NCI-H1694 treated with DMSO at 0.1 percent for 48 hours (cell line): ENCODE measurements around the gene DYSF.

Experiments used
- DNase-seq: peaks from one replicate; lab custom pipeline; 2025; lab: John Stamatoyannopoulos, UW

DYSF gene

DNA sequence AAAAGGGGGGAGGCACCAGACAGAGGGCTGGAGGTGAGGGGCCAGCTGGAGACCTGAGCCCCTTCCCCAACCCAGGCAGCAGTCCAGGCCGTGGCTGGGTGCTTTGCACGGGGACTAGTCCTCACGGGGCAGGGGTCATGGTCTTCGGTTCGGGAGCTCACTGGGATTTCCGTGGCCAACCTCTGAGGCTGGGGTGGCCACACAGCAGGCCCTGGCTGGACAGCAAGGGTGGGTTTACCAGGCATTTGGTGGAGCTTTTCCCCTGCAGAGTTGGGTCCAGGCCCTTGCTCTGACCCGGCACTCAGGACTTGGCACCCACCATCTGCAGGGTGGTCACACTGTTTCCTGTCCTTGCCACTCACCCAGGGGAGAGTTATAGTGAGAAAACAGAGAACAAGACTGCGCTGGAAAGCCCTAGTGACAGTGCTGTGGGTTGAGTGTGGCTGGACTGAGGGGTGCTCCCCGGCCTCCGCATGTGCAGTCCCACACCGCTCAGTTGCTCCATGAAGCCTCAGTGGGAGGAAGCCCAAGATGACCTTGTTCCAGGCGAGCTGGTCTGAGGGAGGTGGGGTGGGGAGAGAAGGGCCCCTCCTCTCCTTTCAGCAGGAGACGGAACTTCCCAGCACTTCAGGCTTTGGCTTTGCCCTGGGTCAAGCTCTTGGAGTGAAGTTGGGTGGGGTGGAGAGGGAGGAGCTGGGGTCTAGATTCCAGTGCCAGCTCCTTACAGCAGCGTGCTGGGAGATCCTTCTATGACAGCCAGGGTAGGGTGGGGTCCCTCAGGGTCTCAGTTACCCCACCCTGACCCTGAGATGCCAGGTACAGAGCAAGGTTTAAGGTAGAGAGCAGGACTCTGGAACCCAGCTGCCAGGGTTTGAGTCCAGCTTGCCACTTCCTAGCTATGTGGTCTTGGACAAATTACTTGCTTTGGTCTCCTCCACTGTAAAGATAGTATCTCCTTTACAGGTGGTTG lies 219.8 kb downstream of the DYSF start:
- no peak for DNase-seq

- no peak for DNase-seq
Observed at GRCh38 chr2:71674158-71674851, 220.9 kb downstream of the DYSF start.

DNA sequence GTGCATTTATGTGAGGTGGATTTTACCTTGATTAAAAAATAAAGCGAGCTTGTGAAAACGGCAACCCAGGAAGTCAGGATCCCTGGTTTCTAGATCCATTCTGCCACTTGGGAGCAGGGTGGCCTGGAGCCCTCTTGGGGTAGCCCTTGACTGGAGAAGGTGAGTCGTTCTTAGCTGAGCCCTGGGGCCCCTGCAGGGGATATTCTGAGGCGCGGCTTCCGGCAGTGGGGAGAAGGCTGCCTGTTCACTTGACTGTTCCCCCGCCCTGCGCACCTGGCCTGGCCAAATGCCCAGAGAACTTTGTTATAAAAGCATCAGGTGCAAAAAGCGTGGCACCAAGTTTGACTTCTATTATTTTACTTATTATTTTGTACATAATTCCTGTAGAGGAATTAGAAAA lies 221.9 kb downstream of the DYSF start:
- no peak for DNase-seq

GRCh38 chr2:71678874-71679273 lies 225.5 kb downstream of the DYSF start:
- no peak for DNase-seq

DNA sequence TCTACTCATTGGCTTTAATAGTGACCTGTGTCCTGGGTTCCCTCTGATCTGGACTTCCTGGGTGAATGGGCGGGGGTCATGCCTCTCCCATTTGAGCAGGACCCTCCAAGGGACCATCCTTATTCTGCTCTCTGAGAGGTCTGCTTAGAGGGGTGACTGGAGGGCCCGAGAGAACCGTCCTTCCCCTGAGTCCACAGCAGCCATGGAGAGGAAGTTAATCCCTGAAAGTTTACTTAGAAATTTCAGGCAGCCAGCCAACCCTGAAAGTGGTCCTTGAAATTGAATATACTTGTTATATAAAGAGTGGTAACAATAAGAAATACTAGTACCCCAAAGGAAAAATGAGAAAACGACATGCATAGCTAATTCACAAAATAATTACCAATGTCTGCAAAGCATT lies 226.1 kb downstream of the DYSF start:
- no peak for DNase-seq

- no peak for DNase-seq
Observed at GRCh38 chr2:71680925-71681324, 227.6 kb downstream of the DYSF start.

- DNase-seq = no peak
Observed at GRCh38 chr2:71681626-71682025, 228.3 kb downstream of the DYSF start.

DNA sequence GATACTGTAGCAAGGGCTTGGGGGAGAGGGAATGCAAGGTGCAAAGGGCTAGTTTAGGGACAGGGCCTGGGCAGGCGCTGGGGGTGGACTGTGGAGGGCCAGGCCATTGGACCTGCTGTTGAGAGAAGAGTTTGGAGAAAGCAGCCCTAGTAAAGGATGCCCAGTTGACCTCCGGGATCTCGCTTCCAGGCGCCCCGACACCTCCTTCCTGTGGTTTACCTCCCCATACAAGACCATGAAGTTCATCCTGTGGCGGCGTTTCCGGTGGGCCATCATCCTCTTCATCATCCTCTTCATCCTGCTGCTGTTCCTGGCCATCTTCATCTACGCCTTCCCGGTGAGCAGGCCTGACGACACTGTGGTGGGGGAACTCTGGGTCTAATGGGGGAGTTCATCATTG lies 229.0 kb downstream of the DYSF start:
- DNase-seq = no peak

- no peak for DNase-seq
Observed at GRCh38 chr2:71683070-71683469, 229.7 kb downstream of the DYSF start.

- no peak for DNase-seq
Observed at GRCh38 chr2:71683666-71684065, 230.3 kb downstream of the DYSF start.

GRCh38 chr2:71684226-71685072 lies 231.1 kb downstream of the DYSF start:
- DNase-seq = no peak

DNA sequence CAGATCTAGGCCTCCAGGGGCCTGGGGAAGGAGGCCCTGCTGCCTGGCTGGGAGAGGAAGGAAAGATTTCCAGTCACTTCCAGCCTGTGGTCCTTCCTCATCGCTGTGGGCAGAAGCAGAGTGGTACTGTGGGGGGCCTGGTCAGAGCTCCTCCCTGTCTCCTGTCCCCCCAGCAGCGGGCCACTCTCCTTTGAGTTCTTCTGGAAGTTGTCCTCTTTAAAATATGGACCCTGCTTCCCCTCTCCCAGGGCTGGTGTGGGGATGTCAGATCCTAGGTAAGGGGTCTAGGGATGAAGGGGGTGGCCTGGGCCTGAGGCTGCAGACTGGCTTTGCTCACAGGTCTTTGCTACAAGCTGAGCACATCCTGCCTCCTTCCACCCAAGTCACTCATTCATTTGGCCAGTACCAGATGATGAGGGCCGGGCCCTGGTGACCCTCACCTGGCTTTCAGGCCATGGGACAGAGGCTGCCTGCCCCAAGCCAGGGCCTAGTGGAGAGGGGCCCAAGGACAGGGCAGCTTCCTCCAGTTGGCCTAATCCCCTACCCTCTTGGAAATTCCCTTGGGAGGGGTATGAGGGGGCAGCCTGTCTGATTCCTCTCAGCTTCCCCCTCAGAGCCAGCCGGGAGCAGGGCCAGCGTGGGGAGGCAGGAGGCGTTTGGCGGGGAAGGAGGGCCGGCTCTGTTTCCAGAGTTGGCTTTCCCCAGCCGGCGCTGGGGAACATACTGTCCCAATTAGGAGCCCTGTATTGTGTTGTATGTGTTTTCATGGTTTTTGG lies 231.9 kb downstream of the DYSF start:
- DNase-seq = no peak

DNA sequence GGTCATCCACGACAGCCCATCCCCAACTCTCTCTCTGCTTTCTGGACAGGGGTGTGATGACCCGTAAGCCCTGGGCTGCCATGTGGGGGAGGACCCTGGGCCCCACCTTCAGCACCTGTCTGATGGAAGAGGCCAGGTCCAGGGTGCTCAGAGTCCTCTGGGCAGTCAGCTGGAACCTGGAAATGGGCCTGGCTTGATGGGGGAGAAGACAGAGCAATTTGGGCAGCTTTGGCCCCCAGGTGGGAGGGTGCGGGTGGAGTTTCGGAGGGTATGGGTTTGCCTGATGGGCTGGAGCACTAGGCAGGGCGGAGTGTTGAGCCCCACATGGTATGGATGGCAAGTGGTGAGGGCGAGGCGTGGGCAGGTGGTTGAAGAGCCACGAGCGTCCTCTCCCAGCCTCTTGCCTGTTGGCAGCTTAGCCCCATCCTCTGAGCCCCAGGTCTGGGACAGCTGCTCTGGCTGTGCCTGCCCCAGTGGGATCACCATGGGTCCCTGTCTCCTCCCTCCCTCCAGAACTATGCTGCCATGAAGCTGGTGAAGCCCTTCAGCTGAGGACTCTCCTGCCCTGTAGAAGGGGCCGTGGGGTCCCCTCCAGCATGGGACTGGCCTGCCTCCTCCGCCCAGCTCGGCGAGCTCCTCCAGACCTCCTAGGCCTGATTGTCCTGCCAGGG lies 232.7 kb downstream of the DYSF start:
- DNase-seq = no peak

DNA sequence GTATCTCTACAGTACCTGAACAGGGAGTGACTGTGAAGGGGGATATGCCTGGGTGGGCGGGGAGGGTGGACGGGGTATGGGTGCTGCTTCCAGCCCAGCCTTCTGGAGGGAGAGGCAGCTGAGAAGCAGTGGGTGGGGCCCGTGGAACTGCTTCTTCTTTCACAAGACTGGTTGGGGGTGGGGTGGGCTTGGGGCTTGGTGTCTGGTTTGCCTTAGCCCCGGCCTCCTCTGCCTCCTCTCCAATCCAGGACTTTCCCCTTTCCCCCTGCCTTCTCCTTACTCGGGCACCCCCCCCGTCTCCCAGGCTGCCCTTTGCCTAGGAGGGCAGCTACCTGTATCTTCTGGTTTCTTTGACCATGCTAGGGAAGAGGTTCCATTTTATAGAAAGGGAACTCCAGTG lies 233.4 kb downstream of the DYSF start:
- DNase-seq = no peak

DNA sequence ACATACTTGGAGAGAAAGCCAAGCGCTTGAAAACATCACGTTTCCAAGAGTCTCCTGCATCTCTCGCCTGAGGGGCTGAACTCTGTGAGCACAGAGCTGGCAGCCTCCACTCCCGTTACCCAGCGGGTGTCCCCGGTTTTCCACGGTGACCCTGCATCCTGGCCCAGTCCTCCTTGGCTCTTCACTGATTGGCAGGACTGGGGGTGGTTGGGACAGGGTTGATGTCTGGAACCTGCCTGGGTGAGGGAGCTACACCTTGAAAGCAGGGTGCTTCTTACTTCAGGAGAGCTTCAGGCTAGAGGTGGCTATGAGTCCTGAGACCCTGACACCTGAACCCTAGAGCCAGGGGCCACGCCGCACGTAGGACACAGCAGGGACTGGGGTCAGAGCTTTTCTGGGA lies 234.1 kb downstream of the DYSF start:
- DNase-seq = no peak

DNA sequence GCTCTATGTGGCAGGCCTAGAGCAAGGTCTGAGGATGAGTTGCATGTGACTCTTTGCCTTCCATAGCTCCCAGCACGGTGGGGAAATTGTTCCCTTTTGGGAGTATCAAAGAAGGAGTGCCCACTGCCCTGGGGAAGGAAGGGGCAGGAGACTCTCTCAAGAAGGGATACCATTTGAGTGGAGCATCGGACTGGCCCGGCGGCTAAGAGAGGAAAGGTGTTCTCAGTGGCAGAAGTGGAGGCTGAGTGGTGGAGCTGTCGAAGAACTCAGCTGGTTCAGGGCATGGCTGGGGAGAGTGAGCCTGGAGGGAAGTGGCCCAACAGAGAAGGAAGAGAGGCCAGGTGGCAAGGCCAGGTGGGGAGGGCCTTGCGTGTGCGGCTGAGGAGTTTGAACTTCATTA lies 235.2 kb downstream of the DYSF start:
- no peak for DNase-seq

GRCh38 chr2:71689393-71689792 lies 236.0 kb downstream of the DYSF start:
- DNase-seq = no peak

DNA sequence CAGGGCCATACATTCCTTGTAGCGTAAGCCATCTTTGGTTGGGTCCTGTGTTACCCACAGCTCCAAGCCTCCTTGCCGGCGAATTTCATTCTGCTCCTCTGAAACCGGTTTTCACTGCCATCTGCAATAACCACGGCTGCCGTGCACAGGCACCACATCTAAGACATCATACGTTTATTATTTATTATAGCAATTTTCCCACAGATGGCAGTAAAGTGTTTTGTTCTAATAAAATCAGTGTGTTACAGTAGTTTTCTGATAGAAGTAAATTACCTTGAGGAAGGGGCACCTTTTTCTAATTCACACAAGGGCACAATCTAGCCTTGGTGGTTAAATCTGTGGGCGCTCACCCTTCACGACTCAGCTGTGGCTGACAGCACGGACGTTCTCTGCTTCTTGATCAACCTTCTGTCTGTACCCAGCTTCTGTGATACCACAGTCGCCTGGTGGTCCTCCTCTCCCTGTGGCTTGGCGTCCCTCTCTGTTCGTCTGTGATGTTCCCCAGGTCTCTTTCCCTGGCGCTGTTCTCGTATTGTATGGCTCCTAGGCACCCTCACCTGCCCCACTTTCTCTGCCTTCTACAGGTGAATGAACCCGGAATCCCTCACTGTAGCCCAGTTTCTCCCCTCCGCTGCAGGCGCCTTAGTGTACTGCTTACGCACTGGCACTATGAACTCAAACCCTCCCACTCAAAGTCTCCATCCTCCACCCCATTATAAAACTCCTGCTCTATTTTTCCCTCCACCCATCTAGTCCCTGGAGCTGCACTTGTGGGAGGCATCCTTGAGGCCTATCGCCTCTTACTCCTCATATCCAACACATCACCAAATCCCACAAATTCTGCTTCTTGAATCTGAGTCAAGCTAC lies 236.8 kb downstream of the DYSF start:
- DNase-seq = no peak

DNA sequence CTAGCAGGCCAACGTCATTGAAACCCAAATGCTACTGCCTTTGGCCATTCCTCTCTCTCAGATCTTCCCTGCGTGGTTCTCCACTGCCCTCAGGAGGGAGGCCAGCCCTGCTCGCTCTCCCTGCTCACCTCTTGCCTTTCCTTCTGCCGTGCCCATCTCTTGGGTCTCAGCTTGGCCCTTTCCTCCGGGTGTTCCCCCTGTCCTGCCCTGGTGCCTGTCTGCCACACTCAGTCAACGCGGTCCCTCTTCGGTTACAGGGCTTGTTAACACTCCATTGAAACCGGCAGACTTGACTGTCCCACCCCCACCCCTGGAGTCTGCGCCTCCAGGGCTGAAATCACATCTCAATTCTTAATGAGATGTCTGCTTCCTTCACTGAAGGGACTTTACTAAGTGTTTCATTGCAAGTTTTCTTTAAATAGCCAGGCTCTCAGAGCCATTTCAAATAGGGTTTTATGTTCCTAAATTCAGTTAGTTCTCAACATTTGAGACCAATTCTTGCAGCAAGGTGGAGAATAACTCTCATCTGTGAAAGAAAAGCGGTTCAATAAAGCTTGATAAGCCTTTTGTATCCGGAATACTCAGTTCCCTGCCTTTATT lies 237.6 kb downstream of the DYSF start:
- no peak for DNase-seq
